ENCODE data around the gene ABCB10.

DNA sequence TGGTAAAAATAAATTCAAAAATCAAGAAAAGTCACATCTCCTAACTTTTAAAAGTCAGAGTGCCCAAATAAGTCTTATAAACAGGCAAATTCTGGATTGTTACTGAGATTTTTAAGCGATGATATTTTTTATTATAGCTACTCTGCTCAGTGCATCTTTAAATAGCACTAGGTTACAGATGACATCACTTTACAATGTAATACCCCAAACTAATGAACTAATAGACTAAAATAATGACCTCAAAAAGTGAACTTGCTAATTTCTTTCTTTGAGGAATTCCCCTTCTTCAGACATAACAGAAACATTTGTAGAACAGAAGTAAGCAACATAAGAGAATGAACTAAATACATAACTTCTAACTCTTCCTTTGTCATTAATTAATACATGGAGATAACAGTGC is 91.6 kb downstream of the ABCB10 start:
- TF ChIP-seq POLR2A (IDR thresholded peaks at IDR 0.05) (no peak), POLR2AphosphoS5 (IDR thresholded peaks at IDR 0.05) (no peak)
- TF ChIP-seq, protein P1, sequence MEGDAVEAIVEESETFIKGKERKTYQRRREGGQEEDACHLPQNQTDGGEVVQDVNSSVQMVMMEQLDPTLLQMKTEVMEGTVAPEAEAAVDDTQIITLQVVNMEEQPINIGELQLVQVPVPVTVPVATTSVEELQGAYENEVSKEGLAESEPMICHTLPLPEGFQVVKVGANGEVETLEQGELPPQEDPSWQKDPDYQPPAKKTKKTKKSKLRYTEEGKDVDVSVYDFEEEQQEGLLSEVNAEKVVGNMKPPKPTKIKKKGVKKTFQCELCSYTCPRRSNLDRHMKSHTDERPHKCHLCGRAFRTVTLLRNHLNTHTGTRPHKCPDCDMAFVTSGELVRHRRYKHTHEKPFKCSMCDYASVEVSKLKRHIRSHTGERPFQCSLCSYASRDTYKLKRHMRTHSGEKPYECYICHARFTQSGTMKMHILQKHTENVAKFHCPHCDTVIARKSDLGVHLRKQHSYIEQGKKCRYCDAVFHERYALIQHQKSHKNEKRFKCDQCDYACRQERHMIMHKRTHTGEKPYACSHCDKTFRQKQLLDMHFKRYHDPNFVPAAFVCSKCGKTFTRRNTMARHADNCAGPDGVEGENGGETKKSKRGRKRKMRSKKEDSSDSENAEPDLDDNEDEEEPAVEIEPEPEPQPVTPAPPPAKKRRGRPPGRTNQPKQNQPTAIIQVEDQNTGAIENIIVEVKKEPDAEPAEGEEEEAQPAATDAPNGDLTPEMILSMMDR (IDR thresholded peaks at IDR 0.05): no peak

Data from gastroesophageal sphincter (tissue), 3 donors.